HEK293 (cell line): ENCODE data around the gene STAMBPL1.

ENCODE experiments used
- EGR2 ChIP-seq: fragments of 450-650 bp; formaldehyde crosslinking; IDR thresholded peaks from 2 replicates; pipeline ENCODE4 v1.5.1; 2016; ENCODE audit warnings: low read depth, missing biosample characterization, missing genetic modification characterization
- GLIS2 ChIP-seq: fragments of 450-650 bp; formaldehyde crosslinking; IDR thresholded peaks from 2 replicates; pipeline ENCODE4 v1.5.1; 2016; ENCODE audit warnings: missing biosample characterization, missing genetic modification characterization
- KLF1 ChIP-seq: fragments of 450-650 bp; formaldehyde crosslinking; IDR thresholded peaks from 2 replicates; pipeline ENCODE4 v1.5.1; 2016; ENCODE audit warnings: missing biosample characterization, missing genetic modification characterization
- KLF10 ChIP-seq: fragments of 450-650 bp; IDR thresholded peaks from 2 replicates; pipeline ENCODE4 v1.5.1; 2018; ENCODE audit warnings: missing biosample characterization, mild to moderate bottlenecking, missing genetic modification characterization
- OVOL3 ChIP-seq: fragments of 450-650 bp; formaldehyde crosslinking; IDR thresholded peaks from 2 replicates; pipeline ENCODE4 v1.5.1; 2016; ENCODE audit warnings: missing biosample characterization, missing genetic modification characterization
- TCF7L2 ChIP-seq: IDR thresholded peaks from 2 replicates; pipeline ENCODE4 v1.6.1; 2011; ENCODE audit warnings: low read depth, mild to moderate bottlenecking, inconsistent platforms, low read length, moderate library complexity, borderline replicate concordance
- ZBTB17 ChIP-seq: fragments of 450-650 bp; formaldehyde crosslinking; IDR thresholded peaks from 2 replicates; pipeline ENCODE4 v1.5.1; 2016; ENCODE audit warnings: missing biosample characterization, missing genetic modification characterization
- ZFP37 ChIP-seq: fragments of 450-650 bp; formaldehyde crosslinking; IDR thresholded peaks from 2 replicates; pipeline ENCODE4 v1.5.1; 2016; ENCODE audit warnings: missing biosample characterization, missing genetic modification characterization
- ZNF169 ChIP-seq: fragments of 450-650 bp; formaldehyde crosslinking; IDR thresholded peaks from 2 replicates; pipeline ENCODE4 v1.5.1; 2016; ENCODE audit warnings: missing biosample characterization, missing genetic modification characterization
- ZNF366 ChIP-seq: fragments of 450-650 bp; formaldehyde crosslinking; conservative IDR thresholded peaks from 2 replicates; pipeline ENCODE4 v1.5.1; 2016; ENCODE audit warnings: missing biosample characterization, missing genetic modification characterization
- ZNF473 ChIP-seq: fragments of 450-650 bp; formaldehyde crosslinking; IDR thresholded peaks from 2 replicates; pipeline ENCODE4 v1.5.1; 2017; ENCODE audit warnings: missing biosample characterization, missing genetic modification characterization
- ZNF670 ChIP-seq: fragments of 450-650 bp; formaldehyde crosslinking; IDR thresholded peaks from 2 replicates; pipeline ENCODE4 v1.5.1; 2016; ENCODE audit warnings: missing biosample characterization, missing genetic modification characterization, low read depth
- ZNF792 ChIP-seq: fragments of 450-650 bp; formaldehyde crosslinking; IDR thresholded peaks from 2 replicates; pipeline ENCODE4 v1.5.1; 2016; ENCODE audit warnings: missing biosample characterization, missing genetic modification characterization
- ZXDB ChIP-seq: fragments of 450-650 bp; formaldehyde crosslinking; IDR thresholded peaks from 2 replicates; pipeline ENCODE4 v1.5.1; 2016; ENCODE audit warnings: missing biosample characterization, missing genetic modification characterization
- TF ChIP-seq, protein P1 (sequence below): fragments of 450-650 bp; formaldehyde crosslinking; IDR thresholded peaks from 2 replicates; pipeline ENCODE4 v1.5.1; 2016; ENCODE audit warnings: missing biosample characterization, missing genetic modification characterization
- TF ChIP-seq, protein P2 (sequence below): fragments of 450-650 bp; formaldehyde crosslinking; IDR thresholded peaks from 2 replicates; pipeline ENCODE4 v1.5.1; 2016; ENCODE audit warnings: missing biosample characterization, missing genetic modification characterization
- TF ChIP-seq, protein P3 (sequence below): fragments of 450-650 bp; formaldehyde crosslinking; IDR thresholded peaks from 2 replicates; pipeline ENCODE4 v1.5.1; 2016; ENCODE audit warnings: missing biosample characterization, missing genetic modification characterization, borderline replicate concordance
- TF ChIP-seq, protein P4 (sequence below): fragments of 450-650 bp; formaldehyde crosslinking; IDR thresholded peaks from 2 replicates; pipeline ENCODE4 v1.5.1; 2017; ENCODE audit warnings: missing biosample characterization, missing genetic modification characterization
- TF ChIP-seq, protein P5 (sequence below): fragments of 450-650 bp; formaldehyde crosslinking; IDR thresholded peaks from 2 replicates; pipeline ENCODE4 v1.5.1; 2016; ENCODE audit warnings: missing biosample characterization, missing genetic modification characterization

STAMBPL1 gene

DNA sequence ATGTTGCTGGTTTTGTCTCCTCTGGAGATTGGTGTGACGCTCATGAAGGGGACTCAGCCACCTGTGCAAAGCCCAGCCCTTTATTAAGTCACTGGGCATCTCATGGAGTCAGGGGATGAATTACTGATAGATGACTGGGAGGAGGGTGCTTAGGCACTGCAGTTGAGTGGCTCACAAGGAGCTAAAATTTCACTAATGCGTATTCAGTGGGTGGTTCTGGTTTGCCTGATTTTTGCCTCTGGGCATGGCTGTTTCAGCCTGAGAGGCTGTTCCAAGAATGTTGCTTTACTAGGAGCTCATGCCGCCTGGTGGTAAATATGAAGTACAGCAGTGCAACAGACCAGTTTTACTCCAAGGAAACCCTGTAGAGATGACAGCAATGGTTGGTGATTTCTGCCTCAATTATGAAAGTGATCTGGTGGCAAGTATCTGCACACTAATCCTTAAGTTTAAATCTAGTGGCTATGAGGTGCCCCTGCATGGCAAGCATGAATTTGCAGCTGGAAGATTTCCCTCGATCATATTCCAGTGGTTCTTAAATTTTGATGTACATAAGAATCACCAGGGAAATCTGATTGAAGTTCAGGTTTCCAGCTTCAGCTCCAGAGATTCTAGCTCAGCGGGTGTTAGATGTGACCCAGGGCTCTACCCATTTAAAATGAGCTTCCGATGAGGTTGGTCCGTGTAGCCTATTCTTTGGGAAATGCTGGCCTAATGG lies 52.7 kb downstream of the STAMBPL1 start (continued):
- TF ChIP-seq, protein P1, sequence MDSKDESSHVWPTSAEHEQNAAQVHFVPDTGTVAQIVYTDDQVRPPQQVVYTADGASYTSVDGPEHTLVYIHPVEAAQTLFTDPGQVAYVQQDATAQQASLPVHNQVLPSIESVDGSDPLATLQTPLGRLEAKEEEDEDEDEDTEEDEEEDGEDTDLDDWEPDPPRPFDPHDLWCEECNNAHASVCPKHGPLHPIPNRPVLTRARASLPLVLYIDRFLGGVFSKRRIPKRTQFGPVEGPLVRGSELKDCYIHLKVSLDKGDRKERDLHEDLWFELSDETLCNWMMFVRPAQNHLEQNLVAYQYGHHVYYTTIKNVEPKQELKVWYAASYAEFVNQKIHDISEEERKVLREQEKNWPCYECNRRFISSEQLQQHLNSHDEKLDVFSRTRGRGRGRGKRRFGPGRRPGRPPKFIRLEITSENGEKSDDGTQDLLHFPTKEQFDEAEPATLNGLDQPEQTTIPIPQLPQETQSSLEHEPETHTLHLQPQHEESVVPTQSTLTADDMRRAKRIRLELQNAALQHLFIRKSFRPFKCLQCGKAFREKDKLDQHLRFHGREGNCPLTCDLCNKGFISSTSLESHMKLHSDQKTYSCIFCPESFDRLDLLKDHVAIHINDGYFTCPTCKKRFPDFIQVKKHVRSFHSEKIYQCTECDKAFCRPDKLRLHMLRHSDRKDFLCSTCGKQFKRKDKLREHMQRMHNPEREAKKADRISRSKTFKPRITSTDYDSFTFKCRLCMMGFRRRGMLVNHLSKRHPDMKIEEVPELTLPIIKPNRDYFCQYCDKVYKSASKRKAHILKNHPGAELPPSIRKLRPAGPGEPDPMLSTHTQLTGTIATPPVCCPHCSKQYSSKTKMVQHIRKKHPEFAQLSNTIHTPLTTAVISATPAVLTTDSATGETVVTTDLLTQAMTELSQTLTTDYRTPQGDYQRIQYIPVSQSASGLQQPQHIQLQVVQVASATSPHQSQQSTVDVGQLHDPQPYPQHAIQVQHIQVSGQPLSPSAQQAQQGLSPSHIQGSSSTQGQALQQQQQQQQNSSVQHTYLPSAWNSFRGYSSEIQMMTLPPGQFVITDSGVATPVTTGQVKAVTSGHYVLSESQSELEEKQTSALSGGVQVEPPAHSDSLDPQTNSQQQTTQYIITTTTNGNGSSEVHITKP (tag by site-specific recombination): peak; percentile 39; the same call in 1 of the 2 replicates
- 0 out of 2 replicates have a peak, but pooled peaks have one; percentile 16 for TF ChIP-seq KLF1 (tag by site-specific recombination)
- no peak for TF ChIP-seq OVOL3 (tag by site-specific recombination)
- TF ChIP-seq ZFP37 (tag by site-specific recombination): no peak
- no peak for TF ChIP-seq ZNF670 (tag by site-specific recombination)
- TF ChIP-seq ZBTB17 (tag by site-specific recombination): peak; percentile 87
- no peak for TF ChIP-seq ZNF169 (tag by site-specific recombination)
- 0 out of 2 replicates have a peak, but pooled peaks have one; percentile 14 for TF ChIP-seq ZNF366 (tag by site-specific recombination)
- TF ChIP-seq, protein P2, sequence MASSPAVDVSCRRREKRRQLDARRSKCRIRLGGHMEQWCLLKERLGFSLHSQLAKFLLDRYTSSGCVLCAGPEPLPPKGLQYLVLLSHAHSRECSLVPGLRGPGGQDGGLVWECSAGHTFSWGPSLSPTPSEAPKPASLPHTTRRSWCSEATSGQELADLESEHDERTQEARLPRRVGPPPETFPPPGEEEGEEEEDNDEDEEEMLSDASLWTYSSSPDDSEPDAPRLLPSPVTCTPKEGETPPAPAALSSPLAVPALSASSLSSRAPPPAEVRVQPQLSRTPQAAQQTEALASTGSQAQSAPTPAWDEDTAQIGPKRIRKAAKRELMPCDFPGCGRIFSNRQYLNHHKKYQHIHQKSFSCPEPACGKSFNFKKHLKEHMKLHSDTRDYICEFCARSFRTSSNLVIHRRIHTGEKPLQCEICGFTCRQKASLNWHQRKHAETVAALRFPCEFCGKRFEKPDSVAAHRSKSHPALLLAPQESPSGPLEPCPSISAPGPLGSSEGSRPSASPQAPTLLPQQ (tag by site-specific recombination): 0 out of 2 replicates have a peak, but pooled peaks have one; percentile 23
- TF ChIP-seq, protein P3, sequence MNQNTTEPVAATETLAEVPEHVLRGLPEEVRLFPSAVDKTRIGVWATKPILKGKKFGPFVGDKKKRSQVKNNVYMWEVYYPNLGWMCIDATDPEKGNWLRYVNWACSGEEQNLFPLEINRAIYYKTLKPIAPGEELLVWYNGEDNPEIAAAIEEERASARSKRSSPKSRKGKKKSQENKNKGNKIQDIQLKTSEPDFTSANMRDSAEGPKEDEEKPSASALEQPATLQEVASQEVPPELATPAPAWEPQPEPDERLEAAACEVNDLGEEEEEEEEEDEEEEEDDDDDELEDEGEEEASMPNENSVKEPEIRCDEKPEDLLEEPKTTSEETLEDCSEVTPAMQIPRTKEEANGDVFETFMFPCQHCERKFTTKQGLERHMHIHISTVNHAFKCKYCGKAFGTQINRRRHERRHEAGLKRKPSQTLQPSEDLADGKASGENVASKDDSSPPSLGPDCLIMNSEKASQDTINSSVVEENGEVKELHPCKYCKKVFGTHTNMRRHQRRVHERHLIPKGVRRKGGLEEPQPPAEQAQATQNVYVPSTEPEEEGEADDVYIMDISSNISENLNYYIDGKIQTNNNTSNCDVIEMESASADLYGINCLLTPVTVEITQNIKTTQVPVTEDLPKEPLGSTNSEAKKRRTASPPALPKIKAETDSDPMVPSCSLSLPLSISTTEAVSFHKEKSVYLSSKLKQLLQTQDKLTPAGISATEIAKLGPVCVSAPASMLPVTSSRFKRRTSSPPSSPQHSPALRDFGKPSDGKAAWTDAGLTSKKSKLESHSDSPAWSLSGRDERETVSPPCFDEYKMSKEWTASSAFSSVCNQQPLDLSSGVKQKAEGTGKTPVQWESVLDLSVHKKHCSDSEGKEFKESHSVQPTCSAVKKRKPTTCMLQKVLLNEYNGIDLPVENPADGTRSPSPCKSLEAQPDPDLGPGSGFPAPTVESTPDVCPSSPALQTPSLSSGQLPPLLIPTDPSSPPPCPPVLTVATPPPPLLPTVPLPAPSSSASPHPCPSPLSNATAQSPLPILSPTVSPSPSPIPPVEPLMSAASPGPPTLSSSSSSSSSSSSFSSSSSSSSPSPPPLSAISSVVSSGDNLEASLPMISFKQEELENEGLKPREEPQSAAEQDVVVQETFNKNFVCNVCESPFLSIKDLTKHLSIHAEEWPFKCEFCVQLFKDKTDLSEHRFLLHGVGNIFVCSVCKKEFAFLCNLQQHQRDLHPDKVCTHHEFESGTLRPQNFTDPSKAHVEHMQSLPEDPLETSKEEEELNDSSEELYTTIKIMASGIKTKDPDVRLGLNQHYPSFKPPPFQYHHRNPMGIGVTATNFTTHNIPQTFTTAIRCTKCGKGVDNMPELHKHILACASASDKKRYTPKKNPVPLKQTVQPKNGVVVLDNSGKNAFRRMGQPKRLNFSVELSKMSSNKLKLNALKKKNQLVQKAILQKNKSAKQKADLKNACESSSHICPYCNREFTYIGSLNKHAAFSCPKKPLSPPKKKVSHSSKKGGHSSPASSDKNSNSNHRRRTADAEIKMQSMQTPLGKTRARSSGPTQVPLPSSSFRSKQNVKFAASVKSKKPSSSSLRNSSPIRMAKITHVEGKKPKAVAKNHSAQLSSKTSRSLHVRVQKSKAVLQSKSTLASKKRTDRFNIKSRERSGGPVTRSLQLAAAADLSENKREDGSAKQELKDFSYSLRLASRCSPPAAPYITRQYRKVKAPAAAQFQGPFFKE (tag by site-specific recombination): no peak
- TF ChIP-seq, protein P4, sequence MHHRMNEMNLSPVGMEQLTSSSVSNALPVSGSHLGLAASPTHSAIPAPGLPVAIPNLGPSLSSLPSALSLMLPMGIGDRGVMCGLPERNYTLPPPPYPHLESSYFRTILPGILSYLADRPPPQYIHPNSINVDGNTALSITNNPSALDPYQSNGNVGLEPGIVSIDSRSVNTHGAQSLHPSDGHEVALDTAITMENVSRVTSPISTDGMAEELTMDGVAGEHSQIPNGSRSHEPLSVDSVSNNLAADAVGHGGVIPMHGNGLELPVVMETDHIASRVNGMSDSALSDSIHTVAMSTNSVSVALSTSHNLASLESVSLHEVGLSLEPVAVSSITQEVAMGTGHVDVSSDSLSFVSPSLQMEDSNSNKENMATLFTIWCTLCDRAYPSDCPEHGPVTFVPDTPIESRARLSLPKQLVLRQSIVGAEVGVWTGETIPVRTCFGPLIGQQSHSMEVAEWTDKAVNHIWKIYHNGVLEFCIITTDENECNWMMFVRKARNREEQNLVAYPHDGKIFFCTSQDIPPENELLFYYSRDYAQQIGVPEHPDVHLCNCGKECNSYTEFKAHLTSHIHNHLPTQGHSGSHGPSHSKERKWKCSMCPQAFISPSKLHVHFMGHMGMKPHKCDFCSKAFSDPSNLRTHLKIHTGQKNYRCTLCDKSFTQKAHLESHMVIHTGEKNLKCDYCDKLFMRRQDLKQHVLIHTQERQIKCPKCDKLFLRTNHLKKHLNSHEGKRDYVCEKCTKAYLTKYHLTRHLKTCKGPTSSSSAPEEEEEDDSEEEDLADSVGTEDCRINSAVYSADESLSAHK (tag by site-specific recombination): no peak
- TF ChIP-seq ZXDB (tag by site-specific recombination): peak; percentile 62; the same call in 1 of the 2 replicates
- TF ChIP-seq TCF7L2: no peak
- TF ChIP-seq ZNF473: no peak
- TF ChIP-seq GLIS2 (tag by site-specific recombination): no peak
- no peak; the same call in 1 of the 2 replicates for TF ChIP-seq EGR2
- no peak for TF ChIP-seq ZNF792 (tag by site-specific recombination)
- TF ChIP-seq, protein P5, sequence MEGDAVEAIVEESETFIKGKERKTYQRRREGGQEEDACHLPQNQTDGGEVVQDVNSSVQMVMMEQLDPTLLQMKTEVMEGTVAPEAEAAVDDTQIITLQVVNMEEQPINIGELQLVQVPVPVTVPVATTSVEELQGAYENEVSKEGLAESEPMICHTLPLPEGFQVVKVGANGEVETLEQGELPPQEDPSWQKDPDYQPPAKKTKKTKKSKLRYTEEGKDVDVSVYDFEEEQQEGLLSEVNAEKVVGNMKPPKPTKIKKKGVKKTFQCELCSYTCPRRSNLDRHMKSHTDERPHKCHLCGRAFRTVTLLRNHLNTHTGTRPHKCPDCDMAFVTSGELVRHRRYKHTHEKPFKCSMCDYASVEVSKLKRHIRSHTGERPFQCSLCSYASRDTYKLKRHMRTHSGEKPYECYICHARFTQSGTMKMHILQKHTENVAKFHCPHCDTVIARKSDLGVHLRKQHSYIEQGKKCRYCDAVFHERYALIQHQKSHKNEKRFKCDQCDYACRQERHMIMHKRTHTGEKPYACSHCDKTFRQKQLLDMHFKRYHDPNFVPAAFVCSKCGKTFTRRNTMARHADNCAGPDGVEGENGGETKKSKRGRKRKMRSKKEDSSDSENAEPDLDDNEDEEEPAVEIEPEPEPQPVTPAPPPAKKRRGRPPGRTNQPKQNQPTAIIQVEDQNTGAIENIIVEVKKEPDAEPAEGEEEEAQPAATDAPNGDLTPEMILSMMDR (tag by site-specific recombination): peak; percentile 80
- 0 out of 2 replicates have a peak, but pooled peaks have one; percentile 15 for TF ChIP-seq KLF10 (tag by site-specific recombination)
